ENCODE data around the gene ACOX3.

The ACOX3 gene

DNA sequence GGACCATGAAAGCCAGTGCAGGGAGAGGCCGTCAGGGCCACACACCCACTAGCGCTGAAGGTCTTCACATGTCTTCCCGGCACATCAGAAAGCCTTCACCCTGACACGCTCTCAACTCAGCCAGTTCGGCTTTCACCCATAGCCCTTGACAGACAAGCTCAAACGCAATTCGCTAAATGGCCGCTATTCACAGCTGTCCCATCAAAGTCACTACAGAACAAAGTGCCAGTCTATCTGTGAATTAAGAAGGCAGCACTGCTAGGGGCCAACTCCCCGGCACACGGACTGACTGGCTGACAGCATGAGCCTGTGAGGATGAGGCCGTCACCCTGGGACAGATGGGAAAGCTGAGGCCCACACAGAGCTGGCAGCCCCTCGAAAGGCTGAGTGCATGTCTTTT is 45.7 kb downstream of the ACOX3 start:
- TF ChIP-seq SPI1 (IDR thresholded peaks at IDR 0.05; ENCODE audit: low read depth, low read length) (no peak), TAF1 (IDR thresholded peaks at IDR 0.05; ENCODE audit: low read depth, low read length) (no peak), POLR2AphosphoS5 (IDR thresholded peaks at IDR 0.05; ENCODE audit: low read depth, low read length) (no peak), POLR2A (IDR thresholded peaks at IDR 0.05; ENCODE audit: low read depth, low read length) (no peak), POU2F2 (IDR thresholded peaks at IDR 0.05; ENCODE audit: low read depth, low read length) (no peak), PAX5 (IDR thresholded peaks at IDR 0.05; ENCODE audit: insufficient read depth, low read length, severe bottlenecking) (no peak)
- FAIRE-seq = no peak
- DNase-seq (ENCODE audit: insufficient read length, low spot score) = no peak

DNA sequence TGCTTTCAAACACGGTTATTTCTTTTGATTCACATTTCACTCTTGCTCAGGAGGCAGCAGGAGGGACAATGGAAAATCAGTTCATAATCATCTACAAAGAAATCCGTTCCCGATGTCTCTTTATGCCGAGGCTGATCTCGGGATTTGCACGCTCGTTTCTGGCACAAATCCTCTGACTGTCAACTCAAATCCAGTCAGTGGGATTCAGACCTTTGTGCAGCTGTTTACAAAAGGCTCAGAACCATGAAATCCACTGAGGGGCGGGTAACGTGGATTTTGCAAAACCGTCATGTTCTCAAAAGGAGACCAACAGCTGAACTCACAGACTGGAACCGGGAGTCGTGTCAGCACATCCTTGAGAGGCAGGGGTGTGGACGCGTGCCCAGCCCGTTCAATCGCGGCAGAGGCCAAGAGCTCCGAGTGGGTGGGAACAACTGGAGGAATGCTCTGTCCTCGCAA is 46.4 kb downstream of the ACOX3 start:
- no peak for DNase-seq (ENCODE audit: insufficient read length, low spot score)
- FAIRE-seq = no peak
- TF ChIP-seq PAX5 (IDR thresholded peaks at IDR 0.05; ENCODE audit: insufficient read depth, low read length, severe bottlenecking) = no peak
- TF ChIP-seq POLR2AphosphoS5 (IDR thresholded peaks at IDR 0.05; ENCODE audit: low read depth, low read length) = no peak
- TF ChIP-seq SPI1 (IDR thresholded peaks at IDR 0.05; ENCODE audit: low read depth, low read length) = no peak

DNA sequence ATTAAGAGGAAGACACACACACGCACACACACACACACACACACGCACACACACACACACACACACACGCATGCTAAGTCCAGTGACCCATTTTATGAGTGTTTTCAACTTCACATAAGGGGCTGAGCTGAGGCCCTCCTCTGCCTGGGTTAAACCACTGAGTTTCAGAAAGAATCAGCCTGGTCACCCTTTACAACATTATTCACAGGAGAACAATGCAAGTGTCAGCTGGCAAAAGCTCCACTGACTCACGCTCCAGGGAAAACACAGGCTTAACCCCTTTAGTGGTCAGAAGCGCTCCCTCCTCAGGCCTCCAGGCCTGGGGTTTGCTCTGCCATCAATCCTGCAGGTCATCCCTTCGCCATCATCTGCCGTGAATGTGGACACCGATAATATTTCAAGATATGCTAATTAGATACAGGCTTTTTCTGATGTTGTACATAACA is 46.9 kb downstream of the ACOX3 start:
- TF ChIP-seq PAX5 (IDR thresholded peaks at IDR 0.05; ENCODE audit: insufficient read depth, low read length, severe bottlenecking) (no peak), POU2F2 (IDR thresholded peaks at IDR 0.05; ENCODE audit: low read depth, low read length) (0 out of 2 replicates have a peak, but pooled peaks have one; percentile 26)
- DNase-seq (ENCODE audit: insufficient read length, low spot score) = no peak
- no peak for FAIRE-seq

DNA sequence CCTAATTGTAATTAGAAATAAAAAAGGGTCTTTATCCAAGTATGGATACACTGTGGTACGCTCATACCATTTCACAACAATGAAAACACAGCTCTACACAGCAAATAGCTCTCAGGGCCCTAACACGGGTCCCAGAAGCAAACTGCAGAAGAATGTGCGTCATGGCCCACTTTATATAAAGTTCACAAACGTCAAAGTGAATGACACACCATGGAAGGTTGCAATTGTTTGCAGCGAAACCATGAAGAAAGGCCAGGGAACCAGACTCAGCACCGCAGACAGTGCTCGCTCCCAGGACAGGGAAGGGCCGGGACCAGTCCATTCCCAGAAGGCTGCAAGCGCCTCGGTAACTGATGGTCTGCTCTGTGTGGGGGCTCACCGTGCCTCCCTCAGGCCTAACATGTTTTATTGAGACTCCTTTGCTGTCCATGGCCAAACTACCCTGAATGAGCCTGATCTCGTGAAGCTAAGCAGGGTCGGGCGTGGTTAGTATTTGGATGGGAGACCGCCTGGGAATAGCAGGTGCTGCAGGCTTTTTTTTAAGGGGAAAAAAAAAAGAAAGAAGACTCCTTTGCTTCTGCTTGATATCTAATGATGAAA is 47.8 kb downstream of the ACOX3 start:
- TF ChIP-seq TAF1 (IDR thresholded peaks at IDR 0.05; ENCODE audit: low read depth, low read length) (no peak), PAX5 (IDR thresholded peaks at IDR 0.05; ENCODE audit: insufficient read depth, low read length, severe bottlenecking) (no peak), POLR2AphosphoS5 (IDR thresholded peaks at IDR 0.05; ENCODE audit: low read depth, low read length) (no peak), POU2F2 (IDR thresholded peaks at IDR 0.05; ENCODE audit: low read depth, low read length) (no peak), POLR2A (IDR thresholded peaks at IDR 0.05; ENCODE audit: low read depth, low read length) (no peak), SPI1 (IDR thresholded peaks at IDR 0.05; ENCODE audit: low read depth, low read length) (no peak)
- DNase-seq (ENCODE audit: insufficient read length, low spot score) (no peak), FAIRE-seq (peak; percentile 33)

DNA sequence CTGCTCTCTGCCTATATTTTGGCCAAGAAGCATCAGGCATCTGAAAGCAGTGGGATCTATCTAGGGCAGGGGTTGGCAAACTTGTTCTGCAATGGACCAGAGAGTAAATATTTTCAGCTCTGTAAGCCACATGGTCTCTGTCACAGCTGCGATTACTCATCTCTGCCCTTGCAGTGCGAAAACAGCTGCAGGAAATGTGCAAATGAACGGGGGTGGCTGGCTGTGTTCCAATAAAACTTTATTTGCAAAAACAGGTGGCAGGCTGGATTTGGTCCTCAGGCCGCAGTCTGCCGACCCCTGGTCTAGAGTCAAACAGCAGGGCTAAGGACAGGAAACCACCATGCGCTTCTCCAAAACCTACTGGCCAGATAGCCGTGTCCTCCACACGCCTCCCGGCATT is 48.6 kb downstream of the ACOX3 start:
- peak; percentile 93 for FAIRE-seq
- TF ChIP-seq SPI1 (IDR thresholded peaks at IDR 0.05; ENCODE audit: low read depth, low read length) (no peak), POU2F2 (IDR thresholded peaks at IDR 0.05; ENCODE audit: low read depth, low read length) (peak; percentile 84), TAF1 (IDR thresholded peaks at IDR 0.05; ENCODE audit: low read depth, low read length) (no peak), PAX5 (IDR thresholded peaks at IDR 0.05; ENCODE audit: insufficient read depth, low read length, severe bottlenecking) (no peak), POLR2A (IDR thresholded peaks at IDR 0.05; ENCODE audit: low read depth, low read length) (no peak), POLR2AphosphoS5 (IDR thresholded peaks at IDR 0.05; ENCODE audit: low read depth, low read length) (peak; percentile 69; the same call in 1 of the 2 replicates)
- DNase-seq (ENCODE audit: insufficient read length, low spot score) = peak; percentile 48

DNA sequence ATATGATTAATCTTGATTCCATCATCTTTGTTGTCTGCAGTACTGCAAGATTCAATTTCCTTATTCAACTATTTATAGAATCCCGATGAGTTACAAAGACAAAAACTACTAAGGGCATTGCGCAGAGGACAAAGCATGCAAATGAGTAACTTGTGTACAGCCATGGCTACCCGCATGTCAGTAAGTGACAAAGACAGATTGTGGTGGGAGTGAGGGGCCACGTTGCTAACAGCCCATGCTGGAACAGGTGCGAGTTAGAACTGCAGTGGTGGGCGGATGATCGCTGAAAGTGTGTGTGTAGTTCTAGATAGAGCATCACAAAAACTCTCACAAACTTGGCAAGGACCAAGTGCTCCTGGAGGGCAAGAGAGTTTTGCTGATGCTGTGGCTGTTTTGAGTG is 49.5 kb downstream of the ACOX3 start:
- peak; percentile 82 for FAIRE-seq
- no peak for DNase-seq (ENCODE audit: insufficient read length, low spot score)
- TF ChIP-seq POLR2A (IDR thresholded peaks at IDR 0.05; ENCODE audit: low read depth, low read length) = no peak
- no peak for TF ChIP-seq POLR2AphosphoS5 (IDR thresholded peaks at IDR 0.05; ENCODE audit: low read depth, low read length)
- TF ChIP-seq PAX5 (IDR thresholded peaks at IDR 0.05; ENCODE audit: insufficient read depth, low read length, severe bottlenecking) = no peak

DNA sequence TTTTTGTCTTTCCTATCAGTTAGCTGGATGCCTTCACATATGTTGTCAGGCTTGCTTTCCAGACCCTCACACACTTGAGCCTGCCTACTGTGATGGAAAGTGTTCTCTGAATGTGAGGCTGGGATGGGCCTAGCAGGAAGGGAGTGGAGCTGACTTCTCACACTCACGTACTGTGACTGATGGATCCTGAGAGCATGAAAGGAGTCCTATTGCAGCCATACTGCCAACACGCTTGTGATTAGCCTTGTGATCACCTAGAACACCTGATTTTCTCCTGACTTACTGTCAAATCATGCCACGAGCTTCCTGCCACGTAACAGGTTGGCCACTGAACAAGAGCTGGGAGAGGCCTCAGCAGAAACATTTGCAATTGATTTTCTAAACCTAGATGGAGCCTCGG is 49.9 kb downstream of the ACOX3 start:
- FAIRE-seq (no peak), DNase-seq (ENCODE audit: insufficient read length, low spot score) (no peak)
- no peak for TF ChIP-seq TAF1 (IDR thresholded peaks at IDR 0.05; ENCODE audit: low read depth, low read length)

DNA sequence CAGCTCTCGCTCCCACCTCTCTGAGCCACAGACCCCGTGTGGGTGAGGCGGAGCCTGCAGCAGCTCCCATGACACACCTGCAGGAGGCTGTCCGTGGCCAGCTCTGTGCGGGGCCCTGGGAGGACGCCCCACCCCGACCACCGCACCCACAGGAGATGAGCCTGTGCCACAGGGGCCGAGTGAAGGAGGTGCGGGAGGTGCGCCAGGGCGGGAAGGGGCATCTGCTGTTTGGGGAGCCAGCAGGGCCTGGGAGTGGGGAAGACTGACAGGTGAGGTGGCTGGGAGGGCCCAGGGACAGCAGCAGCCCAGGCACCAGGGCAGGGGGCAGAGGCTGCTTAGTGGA is 52.0 kb downstream of the ACOX3 start:
- FAIRE-seq = no peak
- no peak for DNase-seq (ENCODE audit: insufficient read length, low spot score)

DNA sequence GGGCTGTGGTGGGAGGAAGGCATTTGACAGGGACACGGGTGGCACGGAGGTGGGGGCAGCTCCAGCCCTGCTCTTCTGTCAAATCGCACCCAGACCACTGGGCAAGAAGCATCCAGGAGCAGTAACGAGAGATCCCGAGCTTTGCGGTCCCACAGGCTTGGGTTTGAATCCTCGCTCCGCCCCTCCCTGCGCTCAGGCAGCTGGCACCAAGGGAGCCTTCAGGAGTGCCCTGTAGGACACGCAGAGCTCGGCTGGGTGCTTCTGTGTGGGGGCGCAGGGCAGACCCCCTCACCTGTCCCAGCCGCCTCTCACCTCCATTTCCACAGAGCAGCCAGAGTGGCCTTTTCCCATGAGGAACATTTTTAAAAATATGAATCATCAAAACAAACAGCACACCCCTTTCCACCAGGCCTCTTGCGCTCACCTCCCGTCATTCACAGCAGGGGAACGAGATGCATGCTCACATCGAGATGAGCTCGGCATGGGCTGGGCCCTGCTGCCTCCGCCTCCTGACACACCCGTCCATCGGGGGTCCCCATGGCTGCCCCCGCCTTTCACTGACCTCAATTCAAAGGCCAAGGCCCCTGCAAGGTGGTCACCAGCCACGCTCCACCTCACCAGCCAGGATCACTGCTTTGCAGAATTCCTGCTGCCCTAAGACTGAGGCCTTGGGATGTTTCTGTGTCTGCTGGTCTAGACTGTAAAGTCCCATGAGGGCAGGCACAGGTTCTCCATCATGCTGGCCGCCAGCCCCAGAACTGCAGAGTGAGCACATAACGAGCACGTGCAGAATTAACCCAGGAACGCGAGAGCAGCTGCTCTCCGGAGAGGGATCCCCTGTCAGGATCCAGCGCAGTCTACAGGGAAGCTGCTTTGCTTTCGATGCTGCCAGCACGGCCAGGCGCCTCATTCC is 52.7 kb downstream of the ACOX3 start:
- no peak for DNase-seq (ENCODE audit: insufficient read length, low spot score)
- FAIRE-seq = no peak
- TF ChIP-seq POU2F2 (IDR thresholded peaks at IDR 0.05; ENCODE audit: low read depth, low read length) (no peak), POLR2AphosphoS5 (IDR thresholded peaks at IDR 0.05; ENCODE audit: low read depth, low read length) (no peak), TAF1 (IDR thresholded peaks at IDR 0.05; ENCODE audit: low read depth, low read length) (no peak), PAX5 (IDR thresholded peaks at IDR 0.05; ENCODE audit: insufficient read depth, low read length, severe bottlenecking) (no peak), POLR2A (IDR thresholded peaks at IDR 0.05; ENCODE audit: low read depth, low read length) (no peak), SPI1 (IDR thresholded peaks at IDR 0.05; ENCODE audit: low read depth, low read length) (no peak)

More for the DNA sequence above, 52.0 kb downstream of the ACOX3 start:
- TF ChIP-seq POLR2A (IDR thresholded peaks at IDR 0.05; ENCODE audit: low read depth, low read length) = no peak
- TF ChIP-seq POLR2AphosphoS5 (IDR thresholded peaks at IDR 0.05; ENCODE audit: low read depth, low read length) = no peak
- no peak for TF ChIP-seq SPI1 (IDR thresholded peaks at IDR 0.05; ENCODE audit: low read depth, low read length)
- no peak for TF ChIP-seq POU2F2 (IDR thresholded peaks at IDR 0.05; ENCODE audit: low read depth, low read length)

DNA sequence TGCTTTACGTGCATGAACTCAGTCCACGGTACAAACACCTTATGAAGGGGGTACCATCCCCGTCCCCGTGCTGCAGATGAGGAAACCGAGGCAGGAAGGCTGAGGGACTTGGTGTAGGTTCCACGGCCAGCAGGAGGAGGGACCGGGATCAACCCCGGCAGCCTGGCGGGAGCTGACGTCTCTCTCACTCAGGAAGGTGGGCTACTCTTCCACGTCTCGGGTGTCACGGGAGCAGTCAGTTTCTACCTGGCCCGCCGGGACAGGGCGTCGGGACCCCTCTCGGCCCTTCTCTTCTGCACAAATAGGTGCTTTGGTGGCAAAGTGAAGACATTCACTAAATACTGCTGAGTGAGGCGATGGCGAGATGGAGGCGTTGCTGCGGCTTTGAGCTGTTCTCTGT is 53.3 kb downstream of the ACOX3 start:
- FAIRE-seq = no peak
- TF ChIP-seq POLR2AphosphoS5 (IDR thresholded peaks at IDR 0.05; ENCODE audit: low read depth, low read length) (no peak), SPI1 (IDR thresholded peaks at IDR 0.05; ENCODE audit: low read depth, low read length) (no peak), POU2F2 (IDR thresholded peaks at IDR 0.05; ENCODE audit: low read depth, low read length) (no peak), PAX5 (IDR thresholded peaks at IDR 0.05; ENCODE audit: insufficient read depth, low read length, severe bottlenecking) (no peak), TAF1 (IDR thresholded peaks at IDR 0.05; ENCODE audit: low read depth, low read length) (no peak), POLR2A (IDR thresholded peaks at IDR 0.05; ENCODE audit: low read depth, low read length) (no peak)

More for the DNA sequence above, 53.3 kb downstream of the ACOX3 start:
- DNase-seq (ENCODE audit: insufficient read length, low spot score) = no peak

Measured in GM12891 (cell line).